NCI-H2081 treated with DMSO at 0.1 percent for 48 hours (cell line): ENCODE measurements around the gene CYP4F22.
"Not testable (repeated sequence)": the region's sequence is repeated elsewhere in the genome, so short reads cannot be mapped to it uniquely, and the experiment has no call there.

Source experiments
- DNase-seq: peaks from one replicate; lab custom pipeline; 2025; lab: John Stamatoyannopoulos, UW

CYP4F22 gene

DNA sequence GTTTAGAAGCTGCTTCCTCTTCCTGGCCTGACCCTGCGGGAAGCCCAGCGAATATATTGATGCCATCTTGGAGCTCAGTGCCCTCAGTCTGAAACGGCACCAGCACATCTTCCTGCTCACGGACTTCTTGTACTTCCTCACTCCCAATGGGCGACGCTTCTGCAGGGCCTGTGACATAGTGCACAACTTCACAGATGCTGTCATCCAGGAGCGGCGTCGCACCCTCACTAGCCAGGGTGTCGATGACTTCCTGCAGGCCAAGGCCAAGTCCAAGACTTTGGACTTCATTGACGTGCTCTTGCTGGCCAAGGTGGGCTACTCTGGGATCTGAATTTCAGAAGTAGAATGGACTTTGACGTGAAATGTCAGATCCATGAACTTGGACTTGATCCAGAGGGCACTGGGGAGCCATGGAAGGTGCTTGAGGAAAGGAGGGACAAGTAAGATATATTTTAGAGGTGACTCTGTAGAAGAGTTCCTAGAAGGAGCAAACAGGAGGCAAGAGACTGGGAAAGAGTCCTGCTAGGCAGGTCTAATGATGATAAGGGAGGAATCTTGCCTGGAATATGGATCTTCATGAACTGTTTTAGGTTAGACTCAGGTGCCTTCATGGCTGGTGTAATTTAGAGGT, 68.3 kb downstream of the CYP4F22 start:
- no peak for DNase-seq

- DNase-seq = no peak
These were observed 69.0 kb downstream of the CYP4F22 start for GRCh38 chr19:15577184-15577771.

- no peak for DNase-seq
These were observed 75.0 kb downstream of the CYP4F22 start for GRCh38 chr19:15583346-15583745.

DNA sequence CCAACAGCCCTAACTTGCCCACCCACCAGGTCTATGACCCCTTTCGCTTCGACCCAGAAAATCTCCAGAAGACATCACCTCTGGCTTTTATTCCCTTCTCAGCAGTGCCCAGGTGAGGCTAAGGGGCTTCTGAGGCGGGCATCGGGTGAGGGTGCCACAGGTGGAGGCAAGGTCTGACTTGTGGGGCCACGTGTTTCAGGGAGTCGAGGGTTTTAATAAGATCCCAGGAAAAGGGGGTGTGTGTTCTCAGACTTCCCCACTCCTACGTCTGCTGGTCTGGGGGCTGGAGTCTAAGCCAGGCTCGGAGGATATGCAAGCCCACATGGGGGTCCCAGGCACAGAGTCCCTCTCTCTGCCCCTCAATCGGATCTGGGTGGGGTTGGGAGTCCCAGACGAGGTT, 75.8 kb downstream of the CYP4F22 start:
- no peak for DNase-seq

- DNase-seq = no peak
These were observed 76.3 kb downstream of the CYP4F22 start for GRCh38 chr19:15584541-15585115.

DNA sequence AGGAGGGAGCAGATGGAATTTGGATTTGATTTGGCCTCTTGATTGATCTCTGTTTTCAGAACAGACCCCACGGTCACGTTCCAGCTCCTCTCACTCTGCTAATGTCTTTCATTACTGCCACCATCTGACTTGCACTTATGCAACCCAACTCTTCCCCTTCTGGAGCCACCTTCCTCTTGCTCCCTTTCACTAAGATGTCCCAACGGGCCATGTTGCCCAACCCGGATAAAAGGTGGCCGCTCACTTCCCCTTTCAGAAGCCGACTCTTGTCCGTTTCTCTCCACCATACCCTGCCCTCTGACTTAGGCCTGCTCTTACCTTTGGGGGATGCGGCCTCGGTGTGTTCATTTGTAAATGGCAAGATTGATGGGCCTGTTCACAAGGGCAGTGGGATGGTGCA, 79.3 kb downstream of the CYP4F22 start:
- no peak for DNase-seq

GRCh38 chr19:15588265-15588664, 79.9 kb downstream of the CYP4F22 start:
- DNase-seq = no peak

- no peak for DNase-seq
These were observed 81.6 kb downstream of the CYP4F22 start for GRCh38 chr19:15589760-15590451.

- no peak for DNase-seq
These were observed 83.5 kb downstream of the CYP4F22 start for GRCh38 chr19:15591796-15592195.

DNA sequence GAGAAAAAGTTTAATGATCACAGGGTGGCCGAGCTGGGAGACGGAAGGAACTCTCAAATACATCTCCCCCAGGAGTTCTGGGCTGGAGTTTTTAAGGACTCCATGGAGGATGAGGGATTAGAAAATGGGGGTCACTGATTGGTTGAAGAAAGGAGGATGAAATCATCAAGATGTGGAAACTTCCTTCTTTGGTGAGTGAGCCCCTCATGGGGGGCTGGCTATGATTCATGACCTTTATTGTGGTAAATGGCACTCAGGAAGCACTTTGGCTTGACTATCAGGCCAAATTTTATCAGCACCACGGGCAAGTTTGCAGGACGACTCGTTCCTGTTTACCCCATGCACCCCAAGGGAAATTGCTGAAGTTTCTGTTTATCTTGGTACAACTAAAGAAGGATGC, 84.2 kb downstream of the CYP4F22 start:
- DNase-seq = not testable (repeated sequence)

DNA sequence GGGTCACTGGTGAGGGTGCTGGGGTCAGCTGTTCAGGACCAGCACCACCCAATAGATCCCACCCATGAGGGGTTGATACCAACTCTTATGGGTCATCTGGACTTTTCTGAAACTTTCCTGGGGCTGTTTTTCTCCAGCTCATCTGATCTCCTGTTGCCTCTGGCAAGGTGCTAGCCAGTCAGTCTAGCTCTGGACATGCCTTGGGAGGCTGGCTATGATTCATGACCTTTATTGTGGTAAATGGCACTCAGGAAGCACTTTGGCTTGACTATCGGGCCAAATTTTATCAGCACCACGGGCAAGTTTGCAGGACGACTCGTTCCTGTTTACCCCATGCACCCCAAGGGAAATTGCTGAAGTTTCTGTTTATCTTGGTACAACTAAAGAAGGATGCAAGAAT, 85.4 kb downstream of the CYP4F22 start:
- not testable (repeated sequence) for DNase-seq

GRCh38 chr19:15595069-15595468, 86.7 kb downstream of the CYP4F22 start:
- no peak for DNase-seq
